ENCODE measurements around the gene PDE6C.

GRCh38 chr10:93702210-93703001, 90.1 kb downstream of the PDE6C start, which contains the start of gene FRA10AC1:
- TF ChIP-seq CTCF (IDR thresholded peaks at IDR 0.05) (peak in 5 of 6 experiments; percentile 39 to 75 (median 50)), POLR2A (IDR thresholded peaks at IDR 0.05) (peak; percentile 61 to 73)

All from adrenal gland (tissue), 5 donors.